Measurements from ENCODE around the gene UMPS. TPM values are rescaled to one million over a fixed set of nuclear protein-coding genes. Genes with fewer than 3 reads are reported as not detected.

The UMPS gene
- total and polyA plus RNA-seq, 2 experiments from 2014 or later = 29.8 to 38.7 TPM

DNA sequence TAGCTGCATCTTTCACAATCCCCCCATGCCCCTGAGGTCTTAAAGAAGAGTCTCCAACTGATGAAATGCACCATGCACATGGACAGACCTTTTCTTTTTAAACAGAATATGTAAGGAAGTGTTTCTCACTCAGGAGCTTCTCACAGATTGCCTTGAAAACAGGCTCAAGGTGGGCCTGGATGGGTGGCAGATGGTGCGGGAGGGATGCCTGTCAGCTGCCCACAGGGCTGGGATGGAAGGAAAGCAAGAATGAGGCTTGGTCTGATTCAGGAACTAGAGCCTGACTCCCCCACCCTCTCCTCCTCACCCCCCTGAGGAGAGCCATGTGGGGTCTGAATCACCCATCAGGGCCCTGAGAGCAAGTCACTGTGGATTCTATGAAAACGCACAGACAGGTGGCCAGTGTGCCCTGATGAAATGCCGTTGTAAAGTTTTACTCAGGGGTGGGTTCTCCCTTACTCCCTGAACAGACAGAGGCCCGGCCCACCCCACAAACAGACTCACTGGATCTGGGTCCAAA lies 67.2 kb downstream of the UMPS start:
- 94 to 97% methylated on average over 4 of the region's 4 CpGs for WGBS, 2 experiments (ENCODE audit: low coverage in 1 of 2, low lambda C conversion rate in 2 of 2, missing lambda C conversion rate in 2 of 2)
- no peak overlapping the region for H3K4me2 ChIP-seq (ENCODE audit: unreplicated experiment)
- TF ChIP-seq EZH2 (IDR thresholded peaks at IDR 0.05; ENCODE audit: insufficient read depth, poor library complexity, severe bottlenecking) (no peak), EZH2phosphoT487 (IDR thresholded peaks at IDR 0.05; ENCODE audit: insufficient read depth, low read depth) (no peak)
- H3K4me1 ChIP-seq (ENCODE audit: insufficient read depth) = peaks cover 20% of the 10 kb centered on the region
- no peak overlapping the region for H2AFZ ChIP-seq
- no peak overlapping the region for H3K9ac ChIP-seq
- in situ Hi-C loops (cut with MboI) = loop anchor here (10.0 kb wide), 1 partner anchor 87 kb away; the partner anchor contains the start of gene ITGB5
- peaks cover 12% of the 10 kb centered on the region; the same call in 1 of the 2 replicates for H3K36me3 ChIP-seq (ENCODE audit: low read depth)
- H3K9me3 ChIP-seq (ENCODE audit: low read depth) = no peaks in the 10 kb centered on the region
- no peak for DNase-seq
- peaks cover 21% of the 10 kb centered on the region for H3F3A ChIP-seq (ENCODE audit: insufficient read depth)
- no peak overlapping the region for H3K4me3 ChIP-seq
- H4K20me1 ChIP-seq (ENCODE audit: insufficient read depth) = no peaks in the 10 kb centered on the region
- H3K27ac ChIP-seq = no peak overlapping the region
- 0 out of 2 replicates have a peak, but pooled peaks cover 9% of the 10 kb centered on the region for H3K79me2 ChIP-seq (ENCODE audit: insufficient read depth)
- H3K27me3 ChIP-seq (replicated peaks; ENCODE audit: insufficient read depth) = no peaks in the 10 kb centered on the region
- no peaks in the 10 kb centered on the region for H3K9me2 ChIP-seq (ENCODE audit: insufficient read depth)

MicroRNAs encoded within 50 kb of the gene (microRNA counts, 767-probe panel; counts per million panel counts)
- 447 counts per million, percentile 86 among the panel's probes with 10 or more counts for microRNA hsa-miR-544b

Small RNA genes lying within 50 kb of the gene (microRNA-seq; reads per million reads assigned to microRNA genes)
- not detected for gene MIR544B (ENCODE audit: borderline number of aligned reads)

Small RNA genes lying within 50 kb of the gene (small RNA-seq; reads per million reads assigned to genes)
- not detected for gene MIR544B (ENCODE audit: low read depth, low replicate concordance)

Other genes with a start within 250 kb of the UMPS start
- 383 and 523 TPM in 2 replicates for gene ITGB5, start 156.9 kb downstream of the UMPS start, total RNA-seq (2014; rRNA removed; shearing (Covaris generic))
- 33.9 and 39.4 TPM in 2 replicates for gene ITGB5, start 156.9 kb downstream of the UMPS start, polyA plus RNA-seq (2016; fragmentation: Nextera tagmentation; extraction: Ambion mirVana)
- 0.25 and 0.32 TPM in 2 replicates for gene MUC13, start 204.3 kb downstream of the UMPS start, total RNA-seq (2014; rRNA removed; shearing (Covaris generic))
- 0.09 and 0.18 TPM in 2 replicates for gene MUC13, start 204.3 kb downstream of the UMPS start, polyA plus RNA-seq (2016; fragmentation: Nextera tagmentation; extraction: Ambion mirVana)

All from GM23248 (cell line).